NCI-H1092 treated with DMSO at 0.1 percent for 48 hours (cell line): ENCODE measurements around the gene CHMP1A.
A peak's percentile ranks its signal among the peaks of the same experiment; 100 is the strongest.
"Not testable (repeated sequence)": the region's sequence is repeated elsewhere in the genome, so short reads cannot be mapped to it uniquely, and the experiment has no call there.

ENCODE experiments used
- DNase-seq: peaks from one replicate; lab custom pipeline; 2025; lab: John Stamatoyannopoulos, UW

Gene CHMP1A

DNA sequence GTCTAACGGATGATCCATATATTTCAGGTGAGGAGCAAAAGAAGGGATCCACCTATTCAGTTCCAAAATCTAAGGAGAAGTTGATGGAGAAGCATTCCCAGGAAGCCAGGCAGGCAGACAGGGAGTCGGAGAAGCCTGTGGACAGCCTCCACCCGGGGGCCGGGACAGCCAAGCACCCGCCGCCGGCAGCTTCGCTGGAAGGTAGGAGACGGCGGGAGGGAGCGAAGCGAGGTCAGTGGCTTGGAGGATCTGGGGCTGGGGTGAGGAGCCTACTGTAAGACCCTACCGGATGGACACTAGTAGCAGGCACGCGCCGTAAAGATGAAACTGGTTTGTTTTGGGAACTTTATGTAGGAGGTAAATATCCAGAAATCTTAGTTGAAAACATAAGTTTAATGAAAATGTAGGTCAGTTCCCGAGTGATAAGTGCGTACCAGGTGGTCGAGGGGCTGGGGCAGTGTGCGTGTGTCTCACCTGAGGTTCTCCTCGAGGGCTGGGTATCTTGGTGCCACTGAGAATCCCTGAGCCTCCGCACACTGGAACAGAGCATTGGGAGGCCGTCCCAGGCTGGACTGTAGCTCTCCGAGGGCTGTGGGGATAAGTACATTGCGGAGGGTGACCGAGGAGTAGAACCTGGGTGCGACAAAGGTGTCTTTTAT is 842 bp upstream of the CHMP1A start:
- peak; percentile 56 for DNase-seq

DNA sequence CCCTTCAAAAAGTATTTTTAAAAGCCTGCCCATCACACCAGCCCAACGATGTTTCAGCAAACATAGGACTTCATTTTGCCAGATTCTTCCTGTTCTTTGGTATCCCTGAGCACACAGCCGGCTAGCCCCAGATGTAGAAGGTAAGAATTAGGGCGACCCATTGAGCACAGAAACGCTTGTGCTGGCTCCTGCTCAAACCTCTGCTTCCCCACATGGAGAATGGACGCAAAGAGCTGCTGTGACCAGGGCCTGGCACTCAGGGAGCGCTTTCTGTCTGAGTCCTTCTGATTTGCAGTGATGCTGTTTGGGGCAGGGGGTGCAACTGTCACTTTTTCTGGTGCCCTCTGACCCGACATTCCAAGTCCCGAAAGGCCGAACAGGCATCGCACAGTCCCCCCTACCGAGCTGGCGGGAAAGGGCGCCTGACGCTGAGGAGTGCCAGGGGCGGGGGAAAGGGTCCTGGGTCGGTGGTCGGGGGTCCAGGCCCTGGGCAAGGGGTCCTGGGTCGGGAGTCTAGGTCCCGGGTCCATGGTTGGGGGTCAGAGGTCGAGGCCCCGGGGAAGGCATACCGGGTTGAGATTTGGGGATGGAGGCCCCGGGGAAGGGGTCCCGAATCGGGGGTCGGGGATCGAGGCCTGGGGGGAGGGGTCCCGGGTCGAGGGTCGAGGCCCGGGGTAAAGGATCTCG is 930 bp downstream of the CHMP1A start:
- no peak for DNase-seq

DNA sequence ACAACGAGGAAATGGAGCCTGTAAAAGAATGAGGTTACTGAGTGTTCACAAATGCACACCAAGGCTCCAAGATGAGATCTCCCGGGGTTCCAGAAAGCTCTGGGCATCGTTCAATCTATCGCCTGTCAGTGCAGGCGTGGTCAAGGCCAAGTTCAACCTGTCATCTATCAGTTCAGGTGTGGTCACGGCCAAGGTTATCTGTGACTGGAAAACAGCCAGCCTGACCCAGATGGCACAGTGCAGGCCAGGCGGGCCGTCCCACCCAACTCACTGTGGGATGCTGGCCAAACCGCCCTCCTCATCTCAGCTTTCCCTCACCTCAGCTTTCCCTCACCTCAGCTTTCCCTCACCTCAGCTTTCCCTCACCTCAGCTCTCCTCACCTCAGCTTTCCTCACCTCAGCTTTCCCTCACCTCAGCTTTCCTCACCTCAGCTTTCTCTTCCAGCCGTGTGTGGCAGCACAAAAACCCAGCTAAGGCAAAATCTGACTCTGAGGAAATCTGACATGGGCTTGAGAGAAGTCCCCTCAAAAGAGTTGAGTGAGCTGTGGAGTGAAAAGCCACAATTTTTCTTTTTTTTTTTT is 2.4 kb downstream of the CHMP1A start:
- no peak for DNase-seq

DNA sequence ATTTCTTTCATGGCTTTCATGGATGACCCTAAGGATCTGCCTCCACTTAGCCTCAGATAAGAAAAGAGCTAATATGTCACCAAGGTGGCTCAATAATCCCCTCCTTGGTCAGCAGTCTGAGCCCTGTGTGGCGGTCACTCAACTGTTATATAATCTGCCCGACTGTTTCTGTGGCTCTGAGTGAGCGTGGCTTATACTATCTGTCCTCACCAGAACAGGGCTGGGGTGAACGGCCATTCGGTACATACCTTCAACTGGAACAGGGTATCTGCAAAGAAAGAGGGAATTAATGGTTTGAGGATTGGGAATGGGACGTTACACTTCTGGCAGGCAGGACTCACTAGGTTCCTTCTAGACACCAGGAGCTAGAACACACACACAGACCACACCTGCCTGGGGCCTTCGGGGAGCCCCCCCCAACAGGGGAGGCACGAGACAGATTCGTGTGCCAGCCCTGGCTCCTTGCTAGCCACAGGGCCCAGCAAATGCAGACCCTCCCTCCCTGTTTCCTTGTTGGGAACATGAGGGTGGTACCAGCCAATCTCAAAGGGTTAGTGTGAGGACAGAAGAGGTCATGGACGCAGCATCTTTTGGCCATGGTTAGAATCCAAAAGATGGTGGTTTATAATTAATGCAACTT is 3.7 kb downstream of the CHMP1A start:
- no peak for DNase-seq

DNA sequence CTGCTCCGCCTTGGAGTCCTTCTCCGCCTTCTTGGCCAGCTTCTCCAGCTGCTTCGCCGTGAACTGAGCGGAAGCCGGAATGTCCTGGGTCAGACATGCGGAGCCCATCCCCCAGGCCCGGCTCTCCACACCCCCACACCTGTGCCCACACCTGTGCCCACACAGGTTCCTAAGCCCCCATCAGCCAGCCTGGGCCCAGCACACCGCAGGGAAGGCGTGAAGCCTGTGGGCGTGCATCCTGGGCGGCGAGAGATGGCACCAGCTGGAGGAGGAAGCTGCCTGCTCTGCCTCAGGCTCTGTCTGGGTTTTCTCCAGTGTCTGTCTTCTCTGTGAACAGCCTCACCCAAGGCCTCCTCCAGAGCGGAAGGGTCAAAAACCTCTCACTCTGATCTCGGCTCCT is 5.9 kb downstream of the CHMP1A start:
- DNase-seq = no peak

DNA sequence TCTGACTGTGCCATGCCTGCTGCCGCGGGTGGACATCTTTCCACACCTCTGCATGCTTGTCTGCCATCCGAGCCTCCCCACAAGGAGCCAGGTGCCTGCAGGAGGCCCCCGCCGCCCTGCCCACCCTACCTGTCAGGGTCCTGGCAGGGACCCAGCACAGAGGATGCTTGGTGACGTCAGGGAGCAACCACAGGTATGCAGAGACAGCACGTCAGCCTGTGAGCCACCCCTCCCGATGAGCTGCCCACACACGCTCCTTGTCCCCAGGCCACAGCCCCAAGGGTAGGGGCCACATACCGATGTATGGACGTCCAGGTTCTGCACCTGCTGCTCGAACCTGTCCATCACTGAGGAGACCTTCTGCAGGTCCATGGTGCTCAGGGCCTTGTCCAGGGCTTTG is 10.6 kb downstream of the CHMP1A start:
- no peak for DNase-seq

DNA sequence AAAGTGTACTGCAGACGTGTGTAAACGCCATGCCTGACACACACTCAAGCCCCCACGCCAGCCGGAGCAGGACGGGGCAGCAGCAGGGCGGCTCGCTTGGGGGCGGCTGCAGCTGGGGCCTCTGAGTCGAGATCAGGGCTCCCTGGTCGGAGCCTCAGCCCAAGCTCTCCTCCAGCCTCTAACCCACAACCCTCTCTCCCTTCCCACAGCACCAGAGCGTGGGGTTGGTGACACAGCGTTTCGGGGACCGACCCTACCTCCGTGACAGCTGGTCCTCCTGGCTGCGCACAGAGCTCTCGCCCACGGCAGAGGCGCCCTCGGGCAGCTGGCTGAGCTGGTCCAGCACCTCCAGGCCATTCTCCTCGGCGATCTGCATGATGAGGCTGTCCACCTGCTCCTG is 11.2 kb downstream of the CHMP1A start:
- no peak for DNase-seq

DNA sequence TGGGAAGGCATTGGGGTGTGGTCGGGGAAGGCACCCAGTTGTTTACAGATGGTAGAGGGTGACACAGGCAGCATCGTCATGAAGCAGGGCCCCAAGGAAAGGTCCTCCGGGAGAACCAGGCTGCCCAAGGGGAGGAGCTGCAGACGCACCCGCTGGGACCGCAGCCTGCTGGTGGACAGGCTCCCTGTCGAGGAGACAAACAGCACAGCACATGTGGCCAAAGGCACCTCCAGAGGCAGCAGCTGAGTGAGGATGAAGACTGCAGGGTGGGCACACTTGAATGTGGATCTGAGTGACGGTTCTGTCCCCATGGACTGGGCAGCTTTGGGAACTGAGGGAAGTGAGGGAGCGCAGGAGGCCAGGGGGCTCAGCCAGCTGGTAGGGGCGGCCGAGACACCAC is 12.4 kb downstream of the CHMP1A start:
- no peak for DNase-seq

DNA sequence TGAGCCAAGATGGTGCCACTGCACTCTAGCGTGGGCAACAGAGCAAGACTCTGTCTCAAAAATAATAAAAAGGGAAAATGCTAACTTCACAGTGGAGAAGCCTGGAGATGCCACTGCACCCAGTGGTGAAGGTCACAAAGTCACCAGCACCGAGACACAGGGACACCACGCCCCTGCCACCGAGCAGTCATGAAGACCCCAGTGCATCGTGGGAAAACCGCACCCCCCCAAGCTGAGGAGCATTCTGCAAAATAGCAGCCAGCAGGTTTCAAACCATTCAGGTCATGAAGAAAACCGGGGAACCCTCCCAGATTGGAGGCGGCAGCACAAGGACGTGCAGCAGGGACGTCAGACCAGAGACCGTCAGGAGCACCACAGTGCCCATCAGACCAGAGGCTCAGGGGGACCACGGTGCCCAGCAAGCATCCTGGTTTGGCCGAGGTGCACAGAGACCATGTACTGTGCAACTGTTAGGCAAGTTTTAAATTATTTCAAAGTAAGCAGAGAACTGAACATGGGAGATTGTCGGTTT is 13.7 kb downstream of the CHMP1A start:
- DNase-seq = no peak

DNA sequence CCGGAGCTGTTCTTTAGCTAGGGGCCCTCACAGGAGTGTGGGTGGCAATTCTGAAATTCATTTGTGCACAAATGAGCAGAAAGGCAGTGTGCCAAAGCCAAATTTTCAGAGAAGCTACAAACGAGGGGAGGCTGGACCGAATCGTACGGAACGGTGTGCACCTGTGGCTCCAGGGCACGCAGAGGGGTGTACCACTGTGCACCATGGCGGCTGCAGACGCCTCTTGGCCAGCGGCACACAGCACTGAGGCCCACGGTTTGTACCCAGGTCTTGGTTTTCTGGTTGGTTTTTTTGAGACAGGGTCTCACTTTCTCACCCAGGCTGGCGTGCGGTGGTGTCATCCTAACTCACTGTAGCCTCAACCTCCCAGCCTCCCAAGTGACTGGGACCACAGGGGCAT is 14.9 kb downstream of the CHMP1A start:
- DNase-seq = no peak

DNA sequence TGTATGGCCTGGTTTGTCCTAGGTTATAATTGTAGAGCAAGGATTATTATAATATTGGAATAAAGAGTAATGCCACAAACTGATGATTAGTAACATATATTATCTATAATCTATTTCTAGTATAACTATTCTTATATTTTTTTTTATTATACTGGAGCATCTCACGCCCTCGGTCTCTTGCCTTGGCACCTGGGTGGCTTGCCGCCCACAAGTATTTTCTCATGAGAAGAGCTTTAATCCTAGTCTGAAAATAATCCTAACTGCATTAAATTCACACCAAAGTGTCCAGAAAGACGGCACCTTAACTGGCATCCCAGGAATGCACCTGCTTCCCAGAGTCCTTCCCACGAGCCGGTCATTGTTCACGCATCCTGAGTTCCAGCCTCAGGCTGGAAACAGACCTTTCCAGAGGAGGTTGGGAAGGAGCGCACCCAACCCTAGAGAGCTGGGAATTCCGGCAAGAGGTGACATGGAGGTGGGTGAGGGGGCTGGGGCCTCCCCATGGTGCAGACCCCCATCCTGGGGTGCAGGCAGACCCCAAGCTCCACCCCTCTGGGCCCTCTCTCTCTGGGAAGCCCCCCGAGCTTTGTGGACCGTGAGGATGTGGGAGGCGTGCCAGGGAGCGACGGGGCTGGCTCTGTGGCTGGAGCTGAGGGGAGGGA is 15.9 kb downstream of the CHMP1A start:
- DNase-seq = no peak

DNA sequence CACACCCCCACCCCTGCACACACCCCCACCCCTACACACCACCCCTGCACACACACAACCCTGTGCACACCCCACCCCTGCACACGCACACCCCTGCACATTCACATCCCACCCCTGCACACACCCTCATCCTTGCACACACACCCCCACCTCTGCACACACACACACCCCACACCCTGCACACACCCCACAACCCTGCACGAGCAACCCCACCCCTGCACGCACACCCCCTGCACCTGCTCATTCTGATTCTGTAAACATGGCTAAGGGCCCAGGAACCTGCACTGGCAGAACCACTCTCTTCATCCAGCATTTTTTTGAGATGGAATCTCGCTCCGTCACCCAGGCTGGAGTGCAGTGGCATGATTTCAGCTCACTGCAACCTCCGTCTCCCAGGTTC is 18.1 kb downstream of the CHMP1A start:
- no peak for DNase-seq

DNA sequence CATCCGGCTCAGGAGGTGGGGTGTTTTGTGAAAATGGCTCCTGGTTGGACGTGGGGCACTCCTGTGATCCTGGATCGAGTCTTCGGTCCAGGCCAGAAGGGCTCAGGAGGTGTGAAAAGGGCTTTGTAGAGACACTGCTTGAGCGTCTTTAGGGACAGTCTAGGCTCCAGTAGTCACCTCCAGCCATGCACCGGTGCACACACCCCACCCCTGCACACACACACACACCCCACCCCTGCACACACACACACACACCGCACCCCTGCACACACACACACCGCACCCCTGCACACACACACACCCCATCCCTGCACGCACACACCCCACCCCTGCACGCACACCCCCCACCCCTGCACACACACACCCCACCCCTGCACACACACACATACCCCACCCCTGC is 19.1 kb downstream of the CHMP1A start:
- no peak for DNase-seq

DNA sequence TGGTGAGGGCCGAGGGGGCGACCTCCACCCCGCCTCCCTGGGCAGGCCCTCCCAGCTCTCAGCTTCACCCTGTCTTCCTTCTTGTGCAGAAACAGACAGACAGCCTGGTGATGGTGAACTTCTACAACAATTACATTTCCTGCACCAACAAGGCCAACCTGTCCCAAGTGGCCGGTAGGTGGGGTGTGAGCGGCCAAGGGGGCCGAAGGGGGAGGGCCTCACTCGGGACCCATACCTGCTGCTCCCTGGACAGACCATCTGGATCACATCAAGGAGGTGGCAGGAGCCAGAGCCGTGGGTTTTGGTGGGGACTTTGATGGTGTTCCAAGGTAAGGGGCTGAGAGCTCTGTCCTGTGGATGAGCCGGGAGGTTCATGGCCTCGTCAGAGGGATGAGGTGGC is 20.1 kb downstream of the CHMP1A start:
- no peak for DNase-seq

DNA sequence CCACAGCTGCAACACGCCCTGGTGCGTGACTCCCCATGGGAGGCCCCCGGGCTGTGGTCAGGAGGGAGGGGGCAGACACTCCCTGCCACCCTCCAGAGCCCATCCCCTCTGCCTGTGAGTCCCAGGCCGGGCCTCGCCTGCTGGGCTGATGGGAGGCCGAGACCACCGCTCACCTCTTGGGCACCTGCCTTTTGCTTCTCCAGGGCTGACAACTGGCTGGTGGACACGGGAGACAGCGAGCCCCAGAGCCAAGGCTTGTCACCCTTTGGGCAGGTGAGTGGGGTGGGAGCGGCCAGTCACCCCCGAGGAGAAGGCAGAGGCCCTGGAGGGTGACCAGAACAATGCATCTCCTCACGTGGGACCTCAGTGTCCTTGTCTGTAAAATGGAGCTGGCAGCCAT is 20.8 kb downstream of the CHMP1A start:
- no peak for DNase-seq

DNA sequence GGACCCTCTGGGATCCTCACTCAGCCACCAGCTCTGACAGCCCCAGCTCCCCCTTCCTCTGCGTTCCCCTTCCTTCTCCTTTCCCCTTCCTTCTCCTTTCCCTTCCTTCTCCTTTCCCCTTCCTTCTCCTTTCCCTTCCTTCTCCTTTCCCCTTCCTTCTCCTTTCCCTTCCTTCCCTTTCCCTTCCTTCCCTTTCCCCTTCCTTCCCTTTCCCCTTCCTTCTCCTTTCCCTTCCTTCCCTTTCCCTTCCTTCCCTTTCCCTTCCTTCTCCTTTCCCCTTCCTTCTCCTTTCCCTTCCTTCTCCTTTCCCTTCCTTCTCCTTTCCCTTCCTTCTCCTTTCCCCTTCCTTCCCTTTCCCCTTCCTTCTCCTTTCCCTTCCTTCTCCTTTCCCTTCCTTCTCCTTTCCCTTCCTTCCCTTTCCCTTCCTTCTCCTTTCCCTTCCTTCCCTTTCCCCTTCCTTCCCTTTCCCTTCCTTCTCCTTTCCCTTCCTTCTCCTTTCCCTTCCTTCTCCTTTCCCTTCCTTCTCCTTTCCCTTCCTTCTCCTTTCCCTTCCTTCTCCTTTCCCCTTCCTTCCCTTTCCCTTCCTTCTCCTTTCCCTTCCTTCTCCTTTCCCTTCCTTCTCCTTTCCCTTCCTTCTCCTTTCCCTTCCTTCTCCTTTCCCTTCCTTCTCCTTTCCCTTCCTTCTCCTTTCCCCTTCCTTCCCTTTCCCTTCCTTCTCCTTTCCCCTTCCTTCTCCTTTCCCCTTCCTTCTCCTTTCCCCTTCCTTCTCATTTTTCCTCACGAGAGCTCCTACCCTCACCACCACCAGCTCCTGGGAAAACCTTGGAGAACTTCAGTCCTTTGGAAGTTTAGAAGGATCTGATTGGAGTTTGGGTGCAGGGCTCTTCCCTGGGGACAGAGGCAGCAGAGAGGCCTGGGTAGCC is 22.8 kb downstream of the CHMP1A start:
- not testable (repeated sequence) for DNase-seq

DNA sequence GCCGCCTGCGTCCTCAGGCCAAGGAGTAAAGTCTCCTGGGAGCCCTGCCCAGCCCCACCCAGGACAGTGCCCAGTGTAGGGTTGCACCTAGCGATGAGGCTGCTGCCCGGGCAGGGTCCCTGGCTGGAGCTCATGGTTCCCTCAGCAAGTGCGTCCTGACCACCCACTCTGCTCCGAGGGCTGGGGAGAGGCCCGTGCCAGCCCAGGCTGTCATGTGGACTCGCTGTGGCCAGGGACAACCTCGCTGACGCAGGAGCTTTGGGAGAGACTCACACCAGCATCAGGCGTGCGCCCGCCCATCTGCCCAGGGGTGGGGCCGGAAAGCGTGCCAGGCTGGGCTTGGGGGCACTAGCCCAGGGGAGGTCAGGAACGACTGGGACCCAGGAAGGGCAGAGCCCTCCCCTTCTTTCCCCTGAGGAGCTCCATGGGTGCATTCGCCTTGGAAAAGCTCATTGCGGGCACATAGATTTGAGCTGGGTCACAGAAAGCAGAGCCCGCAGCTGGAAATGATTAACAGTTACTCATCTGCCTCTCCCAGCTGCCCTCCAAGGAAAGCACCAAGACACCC is 24.4 kb downstream of the CHMP1A start:
- no peak for DNase-seq

DNA sequence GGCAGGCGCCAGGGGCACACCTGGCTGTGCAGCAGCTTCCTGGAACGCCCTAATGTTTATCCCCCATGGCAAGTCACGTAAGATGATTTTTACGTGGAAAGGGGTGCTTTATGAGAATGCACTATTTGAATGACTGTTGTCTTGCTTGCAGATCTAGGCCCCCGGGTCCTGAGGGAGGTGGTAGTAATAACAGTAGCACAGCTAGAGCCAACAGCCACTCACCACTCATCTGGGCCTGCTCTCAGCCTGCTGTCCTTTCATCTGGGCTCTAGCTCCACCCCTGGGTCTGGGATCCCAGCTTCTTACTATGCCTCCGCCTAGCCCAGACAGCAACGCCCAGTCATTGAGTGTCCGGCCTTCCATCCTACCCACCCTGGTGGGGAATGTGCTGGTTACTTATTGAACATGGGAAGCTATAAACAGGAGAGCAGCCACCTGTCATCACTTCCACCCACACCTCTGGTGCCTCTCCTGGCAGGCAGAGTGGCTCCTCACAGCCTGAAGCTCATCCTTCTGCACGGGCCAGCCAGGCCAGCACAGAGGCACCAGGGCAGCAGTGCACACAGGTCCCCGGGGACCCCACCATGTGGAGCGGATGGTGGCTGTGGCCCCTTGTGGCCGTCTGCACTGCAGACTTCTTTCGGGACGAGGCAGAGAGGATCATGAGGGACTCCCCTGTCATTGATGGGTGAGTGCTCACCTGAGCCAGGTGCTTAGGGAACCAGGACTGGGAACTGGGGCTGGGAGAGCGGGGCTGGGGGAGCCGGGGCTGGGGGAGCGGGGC is 27.5 kb downstream of the CHMP1A start:
- DNase-seq = no peak

DNA sequence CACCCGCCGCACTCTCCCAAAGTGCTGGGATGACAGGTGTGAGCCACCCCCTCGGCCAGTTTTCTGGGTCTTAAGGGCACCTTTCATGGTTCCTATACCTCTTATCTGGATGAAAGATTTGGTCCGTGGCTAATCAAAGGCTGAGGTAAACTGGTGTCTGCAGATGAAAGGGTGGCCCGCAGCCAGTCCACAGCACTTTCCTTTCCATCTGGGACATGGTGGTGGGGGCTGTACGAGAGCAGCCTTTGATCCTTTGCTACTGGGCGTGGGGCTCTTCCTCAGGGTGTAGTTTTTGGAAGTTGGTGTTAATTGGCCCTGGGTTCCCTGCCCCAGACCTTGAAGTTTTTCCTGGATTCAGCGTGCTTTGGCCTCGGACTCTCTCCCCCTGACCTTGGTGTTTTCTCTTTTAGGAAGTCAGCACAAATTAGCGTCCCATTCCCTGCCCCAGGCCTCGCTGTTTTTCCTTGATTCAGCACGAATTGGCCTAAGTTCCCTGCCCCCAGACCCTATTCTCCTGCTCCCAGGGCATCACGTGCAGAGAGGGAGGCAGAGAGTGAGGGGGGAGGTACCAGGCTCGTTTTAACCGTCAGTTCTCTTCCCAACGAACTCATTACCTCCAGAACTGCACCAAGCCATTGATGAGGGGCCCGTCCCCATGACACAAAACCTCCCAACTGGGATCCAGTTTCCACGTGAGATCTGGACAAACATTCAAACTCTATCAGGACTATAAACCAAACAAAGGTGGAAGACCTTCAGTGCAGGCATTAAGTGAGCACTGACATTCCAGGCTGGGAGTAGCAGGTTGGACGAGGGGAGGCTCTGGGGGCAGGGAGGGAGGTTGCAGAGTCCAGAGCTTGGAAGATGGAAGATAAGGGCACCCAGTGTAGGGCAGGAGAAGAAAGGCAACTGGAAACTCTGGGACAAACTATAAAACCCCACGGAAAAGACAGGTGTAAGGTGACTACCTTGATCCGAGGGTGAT is 32.4 kb downstream of the CHMP1A start:
- no peak for DNase-seq
